HepG2 (cell line): ENCODE data around the gene ANKRD39. TPM values are rescaled to one million over a fixed set of nuclear protein-coding genes. Genes with fewer than 3 reads are reported as not detected.

Experiments
- AKNA ChIP-seq: sonication (generic); formaldehyde crosslinking; IDR thresholded peaks from 2 replicates; pipeline ENCODE4 v1.4.0; 2020; ENCODE audit warnings: missing genetic modification reagents, borderline replicate concordance
- BCL6 ChIP-seq: IDR thresholded peaks from 2 replicates; pipeline ENCODE4 v1.6.1; 2016; ENCODE audit warnings: missing genetic modification reagents, missing compliant biosample characterization
- ELF4 ChIP-seq: sonication (generic); formaldehyde crosslinking; IDR thresholded peaks from 2 replicates; pipeline ENCODE4 v1.5.0; 2020; ENCODE audit warnings: missing genetic modification reagents, mild to moderate bottlenecking, moderate library complexity, borderline replicate concordance
- EP300 ChIP-seq, 3 experiments: sonication (generic) in 1 of 3; formaldehyde crosslinking in 1 of 3; IDR thresholded peaks; 2 replicates each; pipeline versions ENCODE4 v1.5.1 to v1.6.1; 2011 to 2020; ENCODE audit warnings: low read depth in 2 of 3, low read length in 2 of 3, borderline replicate concordance in 1 of 3, improper control_type of control experiment in 1 of 3, mild to moderate bottlenecking in 1 of 3, missing genetic modification reagents in 1 of 3, moderate library complexity in 1 of 3
- FOXK2 ChIP-seq: fragments of 450-650 bp; IDR thresholded peaks from 2 replicates; pipeline ENCODE4 v1.6.1; 2016
- GRHL1 ChIP-seq: sonication (generic); formaldehyde crosslinking; conservative IDR thresholded peaks from 2 replicates; pipeline ENCODE4 v1.8.0; 2022; ENCODE audit warnings: missing genetic modification reagents
- KLF13 ChIP-seq: sonication (generic); formaldehyde crosslinking; IDR thresholded peaks from 2 replicates; pipeline ENCODE4 v1.4.0; 2020; ENCODE audit warnings: mild to moderate bottlenecking, missing genetic modification reagents
- KLF9 ChIP-seq: IDR thresholded peaks from 2 replicates; pipeline ENCODE4 v1.6.1; 2016; ENCODE audit warnings: low read depth
- NFAT5 ChIP-seq: sonication (generic); formaldehyde crosslinking; IDR thresholded peaks from 2 replicates; pipeline ENCODE4 v1.4.0; 2020; ENCODE audit warnings: missing genetic modification reagents
- NFKB2 ChIP-seq: sonication (generic); formaldehyde crosslinking; IDR thresholded peaks from 2 replicates; pipeline ENCODE4 v1.4.0; 2020; ENCODE audit warnings: missing genetic modification reagents, borderline replicate concordance
- RCOR2 ChIP-seq: IDR thresholded peaks from 2 replicates; pipeline ENCODE4 v1.6.1; 2016; ENCODE audit warnings: missing biosample characterization, missing genetic modification reagents
- SIX4 ChIP-seq: sonication (generic); formaldehyde crosslinking; IDR thresholded peaks from 2 replicates; pipeline ENCODE4 v1.4.0; 2020; ENCODE audit warnings: missing genetic modification reagents
- TEAD3 ChIP-seq: optimal IDR thresholded peaks from 2 replicates; pipeline ENCODE3; 2016; ENCODE audit warnings: borderline replicate concordance
- TFDP2 ChIP-seq: sonication (generic); formaldehyde crosslinking; IDR thresholded peaks from 2 replicates; pipeline ENCODE4 v1.4.0; 2020; ENCODE audit warnings: missing genetic modification reagents
- ZNF20 ChIP-seq: sonication (generic); formaldehyde crosslinking; IDR thresholded peaks from 2 replicates; pipeline ENCODE4 v1.4.0; 2020; ENCODE audit warnings: mild to moderate bottlenecking, moderate library complexity, missing genetic modification reagents
- ZNF354B ChIP-seq: sonication (generic); formaldehyde crosslinking; IDR thresholded peaks from 2 replicates; pipeline ENCODE4 v1.8.0; 2022; ENCODE audit warnings: mild to moderate bottlenecking, missing genetic modification reagents
- polyA plus RNA-seq, 8 experiments: library from polyadenylated mRNA; depleted of rRNA in 3 of 8; stranded (reverse) in 7 of 8; unstranded in 1 of 8; fragments of >200 nt; fragmentation: Illumina TruSeq in 4 of 8; extraction: Trizol in 4 of 8; gene quantifications; 2 replicates each; pipeline versions ENCODE4 v1.2.1 to v1.2.3, GENCODE V29; 2011 to 2016; ENCODE audit warnings: low read depth in 4 of 8, missing spikeins in 1 of 8, mixed read lengths in 1 of 8; ENCODE audit not compliant: insufficient read depth in 1 of 8
- total RNA-seq, 5 experiments: library from RNA; depleted of rRNA; stranded (reverse); fragments of >200 nt; fragmentation: Illumina TruSeq; extraction: Trizol; gene quantifications; 2 replicates each; pipeline ENCODE4 v1.2.3, GENCODE V29; 2016; ENCODE audit warnings: low read depth in 1 of 5

The ANKRD39 gene
- total and polyA plus RNA-seq, 2 of the 13 experiments (the other 11 are each of a cell fraction or from before 2014, with no cell fraction given) = 23.2 to 24.8 TPM

- peak; percentile 88 for TF ChIP-seq TFDP2 (CRISPR knock-in tag)
- peak; percentile 88 to 94 for TF ChIP-seq EP300 (IDR thresholded peaks at IDR 0.05; ENCODE audit: low read depth in 2 of 2, low read length in 2 of 2)
- TF ChIP-seq EP300 (CRISPR knock-in tag; IDR thresholded peaks at IDR 0.05; ENCODE audit: borderline replicate concordance) = peak; percentile 88; the same call in 1 of the 2 replicates
- peak; percentile 47; the same call in 1 of the 2 replicates for TF ChIP-seq FOXK2
- TF ChIP-seq KLF13 (CRISPR knock-in tag) = peak; percentile 20; the same call in 1 of the 2 replicates
- no peak for TF ChIP-seq AKNA (CRISPR knock-in tag)
- TF ChIP-seq ZNF20 (CRISPR knock-in tag) = no peak
- peak; percentile 90 for TF ChIP-seq BCL6
- no peak for TF ChIP-seq GRHL1
- TF ChIP-seq SIX4 (CRISPR knock-in tag) = peak; percentile 78
- TF ChIP-seq ELF4 (CRISPR knock-in tag) = no peak
- TF ChIP-seq ZNF354B (CRISPR knock-in tag) = no peak
- peak; percentile 88 for TF ChIP-seq RCOR2 (CRISPR knock-in tag)
- no peak for TF ChIP-seq KLF9
- peak; percentile 88 for TF ChIP-seq TEAD3 (CRISPR knock-in tag)
- TF ChIP-seq NFKB2 (CRISPR knock-in tag) = peak; percentile 93; the same call in 1 of the 2 replicates
- TF ChIP-seq NFAT5 (CRISPR knock-in tag) = peak; percentile 36
These were observed 38.5 kb downstream of the ANKRD39 start (continued) for GRCh38 chr2:96819128-96819875.
